GM21381 (cell line): ENCODE results near the gene IL4I1.

Source experiments
- ATAC-seq: cut with Tn5 transposase; IDR thresholded peaks from one replicate; pipeline ENCODE4 v1.9.1; 2021; ENCODE audit warnings: mild to moderate bottlenecking, moderate library complexity; ENCODE audit not compliant: unreplicated experiment

IL4I1 gene

DNA sequence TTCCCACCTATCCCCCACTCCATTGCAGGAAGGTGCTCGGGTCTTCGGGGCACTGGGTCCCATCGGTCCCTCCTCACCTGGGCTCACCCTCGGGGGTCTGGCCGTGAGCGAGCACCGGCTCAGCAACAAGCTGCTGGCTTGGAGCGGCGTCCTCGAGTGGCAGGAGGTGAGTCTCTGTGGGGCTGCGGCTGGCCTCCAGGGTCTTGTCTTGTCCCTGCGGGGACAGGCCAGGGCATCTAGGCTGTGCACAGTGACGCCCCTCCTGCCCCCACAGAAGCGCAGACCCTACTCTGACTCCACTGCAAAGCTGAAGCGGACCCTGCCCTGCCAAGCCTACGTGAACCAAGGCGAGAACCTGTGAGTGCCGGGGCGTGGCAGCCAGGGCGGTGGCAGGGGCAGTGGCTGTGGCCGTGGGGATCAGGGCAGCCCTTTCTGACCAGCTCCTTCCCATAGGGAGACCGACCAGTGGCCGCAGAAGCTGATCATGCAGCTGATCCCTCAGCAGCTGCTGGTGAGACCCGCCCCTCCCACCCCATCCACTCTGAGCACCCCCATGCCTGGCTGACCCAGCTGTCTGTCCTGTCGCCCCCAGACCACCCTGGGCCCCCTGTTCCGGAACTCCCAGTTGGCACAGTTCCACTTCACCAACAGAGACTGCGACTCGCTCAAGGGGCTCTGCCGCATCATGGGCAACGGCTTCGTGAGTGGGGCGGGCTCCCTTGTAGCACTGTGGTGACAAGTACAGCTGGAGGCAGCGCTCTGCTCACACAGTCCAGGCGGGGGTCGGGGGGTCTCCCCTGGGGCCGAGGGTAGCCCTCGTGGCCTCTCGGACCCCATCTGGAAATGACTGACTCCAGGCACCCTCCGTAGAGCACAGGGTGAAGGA, 42.1 kb downstream of the IL4I1 start:
- ATAC-seq: no peak

DNA sequence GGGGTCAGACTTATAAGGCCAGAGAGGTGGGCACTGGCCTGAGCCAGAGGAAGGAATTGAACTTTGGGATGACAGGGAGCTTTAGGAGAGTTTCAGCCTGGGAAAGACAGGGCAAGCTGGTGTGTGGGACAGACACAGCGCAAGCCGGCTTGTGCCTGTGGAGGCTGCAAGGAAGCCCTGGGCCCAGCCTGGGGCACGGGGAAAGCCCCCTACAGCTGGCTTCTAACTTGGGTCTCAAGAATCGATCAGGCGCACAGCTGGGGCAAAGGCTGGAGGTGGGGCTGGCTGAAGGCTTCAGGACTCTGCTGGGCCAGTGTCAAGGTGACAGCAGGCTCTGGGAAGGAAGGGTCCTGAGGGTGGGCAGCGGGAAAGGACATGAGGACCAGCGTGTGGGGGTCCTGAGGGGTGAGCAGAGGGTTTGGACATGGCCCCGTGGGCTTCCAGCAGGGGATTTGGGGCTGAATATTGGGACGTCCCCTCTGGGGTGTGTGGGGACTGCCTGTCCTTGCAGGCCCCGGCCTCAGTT, 42.8 kb downstream of the IL4I1 start:
- ATAC-seq: no peak

DNA sequence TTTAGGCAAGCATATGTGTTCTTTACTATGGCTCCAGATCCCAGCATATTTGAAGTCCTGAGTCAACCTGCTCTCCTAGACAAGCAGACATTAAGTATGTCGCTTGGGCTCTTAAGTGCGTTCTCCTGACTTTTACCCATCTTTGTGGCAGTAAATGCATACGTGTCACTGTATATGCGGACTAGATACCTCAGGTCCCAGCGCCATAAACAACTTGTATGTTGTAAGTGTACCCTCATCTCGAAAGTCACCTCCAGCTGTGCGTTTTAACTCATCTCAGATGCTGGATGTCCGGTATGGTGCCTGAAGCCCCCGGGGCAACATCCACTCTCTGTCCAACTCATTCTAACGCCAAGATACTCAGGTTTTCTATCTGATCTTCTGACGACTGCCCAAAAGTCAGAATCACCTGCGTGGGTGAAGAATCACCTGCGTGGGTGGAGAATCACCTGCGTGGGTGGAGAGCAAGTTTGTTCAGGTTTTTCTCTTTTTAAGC, 44.0 kb downstream of the IL4I1 start:
- ATAC-seq: no peak

DNA sequence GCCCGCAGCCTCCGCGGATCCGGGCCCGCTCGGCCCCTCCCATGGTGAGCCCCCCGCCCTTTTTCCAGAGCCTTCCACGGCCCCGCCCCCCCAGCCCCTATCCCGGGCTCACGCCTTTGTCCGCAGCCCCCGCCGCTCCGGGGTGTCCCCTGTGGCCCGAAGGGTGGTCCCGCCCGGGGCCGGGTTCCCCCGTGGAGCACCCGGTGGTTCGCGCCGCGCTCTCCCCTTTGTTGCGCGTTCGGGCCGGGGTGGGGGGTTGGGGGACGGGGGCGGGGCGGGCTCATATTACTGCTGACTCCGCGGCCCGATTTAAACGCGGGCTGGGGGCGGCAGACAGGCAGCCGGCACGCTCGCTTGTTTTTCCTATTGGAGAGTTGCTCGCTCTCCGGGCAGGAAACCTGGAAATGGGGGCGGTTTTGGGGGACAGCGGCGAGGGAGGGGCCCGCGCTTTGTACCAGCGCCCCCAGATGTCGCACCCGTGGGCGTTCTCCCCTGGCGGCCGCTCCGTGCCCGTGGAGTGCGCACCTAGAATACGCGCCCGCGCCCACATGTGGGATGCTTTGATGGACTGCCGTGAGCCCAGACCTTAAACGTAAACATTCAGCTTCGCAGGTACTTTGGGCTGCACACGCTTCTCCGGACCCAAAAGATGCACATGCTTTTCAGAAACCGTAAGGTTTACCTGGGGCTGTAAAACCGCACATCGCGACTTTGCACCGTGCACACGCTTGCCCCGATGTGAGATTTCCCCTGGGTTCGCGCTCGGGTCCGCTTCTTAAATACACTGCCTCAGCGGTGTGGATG, 45.0 kb downstream of the IL4I1 start:
- no peak for ATAC-seq

DNA sequence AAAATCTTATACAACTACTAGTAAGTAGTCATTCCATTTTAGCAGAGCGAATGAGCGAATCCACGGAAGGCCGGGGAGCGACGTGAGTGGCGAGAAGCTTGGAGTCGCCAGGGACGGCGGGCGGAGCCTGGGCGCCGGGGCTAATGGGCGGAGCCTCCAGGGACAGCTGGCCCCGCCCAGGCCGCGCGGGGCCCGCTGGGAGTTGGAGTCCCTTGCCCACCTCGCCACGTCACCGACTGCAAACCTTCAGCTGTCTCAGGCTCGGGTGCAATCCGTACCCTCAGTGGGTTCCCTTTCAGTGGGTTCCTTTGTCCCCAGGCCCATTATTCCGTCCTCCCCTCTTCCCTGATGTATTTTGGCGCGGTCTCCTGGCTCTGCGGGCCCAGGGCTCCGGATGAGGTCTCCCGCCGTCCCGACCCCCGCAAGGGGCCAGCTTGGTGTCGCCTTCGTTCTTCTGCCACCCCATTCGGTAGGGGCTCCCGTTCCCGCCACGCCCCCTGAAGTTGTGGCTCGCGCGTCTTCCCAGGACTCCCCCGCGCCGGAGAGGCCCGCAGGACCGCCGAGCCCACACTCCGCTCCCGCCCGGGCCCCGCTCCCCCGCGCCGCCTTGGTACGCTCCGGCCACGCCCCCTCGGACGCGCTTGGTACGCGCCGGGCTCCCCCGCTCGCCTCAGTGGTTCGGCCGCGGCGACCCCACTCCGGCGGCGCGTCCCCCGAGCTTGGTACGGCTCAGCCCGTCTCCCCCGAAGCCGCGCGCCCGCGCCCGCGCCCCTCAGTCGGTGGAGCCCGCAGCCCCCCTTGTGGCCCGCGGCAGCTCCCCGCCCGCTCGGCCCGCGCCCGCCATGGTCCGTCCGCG, 46.0 kb downstream of the IL4I1 start, which contains the start of gene PTOV1:
TSS of gene PTOV1 (plus strand) at position 673 of the 856 bp plus-strand sequence.
- ATAC-seq: peak; percentile 71

DNA sequence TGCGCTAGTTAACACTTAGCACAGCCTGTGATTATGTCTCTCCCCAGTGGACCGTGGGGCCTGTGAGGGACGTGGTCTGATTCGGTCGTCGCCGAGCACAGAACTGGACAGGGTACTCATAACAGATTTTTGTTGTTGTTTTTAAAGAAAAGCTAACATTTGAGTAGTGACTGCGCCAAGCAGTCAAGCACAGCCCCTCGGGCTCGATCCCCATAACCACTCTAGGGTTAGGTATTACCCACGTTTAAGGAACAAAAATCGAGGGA, 46.5 kb downstream of the IL4I1 start:
- ATAC-seq: no peak

DNA sequence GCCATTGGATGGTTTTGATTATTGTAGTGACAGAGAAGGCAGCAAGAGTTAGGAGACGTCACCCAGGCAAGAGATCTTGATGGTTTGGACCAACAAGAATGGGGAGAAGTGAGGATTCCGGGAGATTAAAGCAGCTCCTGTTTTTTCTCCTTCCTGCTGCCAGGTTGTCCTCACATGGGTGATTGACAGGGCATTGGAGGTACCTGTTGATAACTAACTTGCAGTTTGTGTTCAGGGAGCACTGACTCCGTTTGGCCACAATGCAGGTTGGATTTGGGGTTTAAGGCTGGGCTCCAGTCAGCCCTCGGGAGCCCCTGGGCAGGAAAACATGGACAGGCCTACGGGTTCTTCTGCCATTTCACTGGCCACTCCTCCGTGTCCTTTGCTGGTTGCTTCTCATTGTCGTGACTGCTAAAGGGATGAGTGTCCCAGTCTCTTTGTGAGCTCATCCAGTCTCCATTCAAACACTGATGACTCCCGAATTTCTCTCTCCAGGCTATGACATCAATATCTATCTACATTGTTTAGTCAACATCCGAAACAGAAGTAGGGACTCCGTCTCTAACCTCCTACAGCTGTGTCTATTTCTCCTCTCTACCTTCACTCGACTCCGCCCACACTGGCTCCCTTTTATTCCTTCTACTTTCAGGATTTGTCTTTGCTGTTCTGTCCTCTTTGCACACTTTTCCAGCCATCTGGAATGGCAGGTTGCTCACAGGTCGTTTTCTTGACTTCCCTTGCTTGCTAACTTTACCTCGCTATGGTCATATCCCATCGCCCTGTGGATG, 47.1 kb downstream of the IL4I1 start:
- ATAC-seq: no peak

DNA sequence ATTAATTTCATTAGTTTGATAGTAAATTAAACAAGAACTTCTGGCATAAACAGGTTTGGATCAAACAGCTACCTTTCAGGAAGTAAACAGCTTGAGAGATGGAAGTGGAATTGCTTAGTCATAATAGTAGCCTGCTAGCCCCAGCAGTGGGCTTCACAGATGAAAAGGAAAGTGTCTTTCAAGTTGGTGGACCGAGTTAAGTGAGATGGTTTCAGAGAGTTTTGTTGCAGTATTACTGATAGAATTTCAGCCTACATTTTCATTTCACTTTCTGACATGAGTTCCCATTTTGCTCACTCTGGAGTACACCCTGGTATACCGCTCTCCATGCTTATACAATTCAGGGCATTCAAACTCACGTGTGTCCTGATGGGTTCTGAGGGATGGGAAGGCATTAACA, 47.7 kb downstream of the IL4I1 start:
- no peak for ATAC-seq

DNA sequence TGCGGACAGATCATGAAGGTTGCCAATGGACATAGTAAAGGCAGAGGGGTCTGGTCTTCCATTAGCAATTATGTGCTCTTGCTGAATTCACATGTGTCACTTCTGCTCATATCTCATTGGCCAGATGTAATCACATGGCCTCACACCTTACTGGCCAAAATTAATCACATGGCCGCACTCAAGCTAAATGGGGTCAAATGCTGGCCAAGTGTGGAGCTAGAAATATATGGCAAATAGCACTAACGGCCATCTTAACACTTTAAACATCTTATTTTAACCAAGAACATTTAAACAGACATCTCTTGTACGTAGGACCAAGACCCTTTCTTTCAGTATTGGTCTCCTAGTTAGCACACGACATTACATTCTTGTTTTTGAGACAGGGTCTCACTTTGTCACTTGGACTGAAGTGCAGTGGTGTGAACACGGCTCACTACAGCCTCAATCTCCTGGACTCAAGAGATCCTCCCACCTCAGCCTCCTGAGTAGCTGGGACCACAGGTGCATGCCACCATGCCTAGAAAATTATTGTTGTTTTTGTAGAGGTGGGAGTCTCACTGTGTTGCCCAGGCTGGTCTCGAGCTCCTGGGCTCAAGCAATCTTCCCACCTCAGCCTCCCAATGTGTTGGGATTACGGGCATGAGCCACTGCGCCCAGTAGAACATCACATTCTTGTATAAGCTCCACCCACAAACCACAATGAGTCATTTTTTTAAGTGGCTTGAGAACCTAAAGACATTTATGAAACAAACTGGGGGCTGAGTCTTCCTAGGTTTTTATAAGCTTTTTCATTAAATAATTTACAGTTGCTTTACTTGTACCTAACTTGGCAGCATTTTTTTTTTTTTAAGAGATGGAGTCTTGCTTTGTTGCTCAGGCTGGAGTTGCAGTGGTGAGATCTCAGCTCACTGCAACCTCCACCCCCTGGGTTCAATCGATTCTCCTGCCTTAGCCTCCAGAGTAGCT, 48.7 kb downstream of the IL4I1 start:
- ATAC-seq: no peak

DNA sequence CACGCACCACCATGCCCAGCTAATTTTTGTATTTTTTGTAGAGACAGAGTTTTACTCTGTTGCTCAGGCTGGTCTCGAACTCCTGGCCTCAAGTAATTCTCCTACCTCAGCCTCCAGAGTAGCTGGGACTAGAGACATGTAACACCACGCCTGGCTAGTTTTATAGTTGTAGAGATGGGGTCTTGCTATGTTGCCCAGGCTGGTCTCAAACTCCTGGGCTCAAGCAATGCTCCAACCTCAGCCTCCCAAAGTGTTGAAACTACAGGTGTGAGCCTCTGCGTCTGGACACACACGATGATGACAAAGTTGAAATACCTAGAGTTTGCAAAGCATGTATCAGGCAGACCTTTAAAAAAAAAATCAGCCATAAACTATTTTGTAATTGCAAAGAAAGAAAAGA, 50.3 kb downstream of the IL4I1 start:
- ATAC-seq: no peak

DNA sequence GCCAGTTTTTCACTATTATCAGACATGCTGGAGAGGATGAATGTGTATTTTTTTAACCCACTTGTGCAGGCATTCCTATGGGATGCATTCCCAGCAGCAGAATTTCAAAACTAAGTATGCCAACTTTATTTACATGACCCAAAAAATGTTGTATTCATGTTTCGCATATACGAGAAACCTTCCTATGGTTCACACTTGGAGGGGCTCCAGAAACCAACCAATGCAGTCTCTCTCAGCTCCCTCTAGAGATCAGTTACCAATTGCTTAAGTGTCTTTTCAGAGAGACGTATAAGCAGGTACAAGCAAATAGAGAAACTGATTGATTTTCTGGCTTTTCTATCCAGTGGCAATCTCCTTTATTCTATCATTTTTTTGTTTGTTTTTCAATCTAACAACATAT, 51.3 kb downstream of the IL4I1 start:
- ATAC-seq: no peak

DNA sequence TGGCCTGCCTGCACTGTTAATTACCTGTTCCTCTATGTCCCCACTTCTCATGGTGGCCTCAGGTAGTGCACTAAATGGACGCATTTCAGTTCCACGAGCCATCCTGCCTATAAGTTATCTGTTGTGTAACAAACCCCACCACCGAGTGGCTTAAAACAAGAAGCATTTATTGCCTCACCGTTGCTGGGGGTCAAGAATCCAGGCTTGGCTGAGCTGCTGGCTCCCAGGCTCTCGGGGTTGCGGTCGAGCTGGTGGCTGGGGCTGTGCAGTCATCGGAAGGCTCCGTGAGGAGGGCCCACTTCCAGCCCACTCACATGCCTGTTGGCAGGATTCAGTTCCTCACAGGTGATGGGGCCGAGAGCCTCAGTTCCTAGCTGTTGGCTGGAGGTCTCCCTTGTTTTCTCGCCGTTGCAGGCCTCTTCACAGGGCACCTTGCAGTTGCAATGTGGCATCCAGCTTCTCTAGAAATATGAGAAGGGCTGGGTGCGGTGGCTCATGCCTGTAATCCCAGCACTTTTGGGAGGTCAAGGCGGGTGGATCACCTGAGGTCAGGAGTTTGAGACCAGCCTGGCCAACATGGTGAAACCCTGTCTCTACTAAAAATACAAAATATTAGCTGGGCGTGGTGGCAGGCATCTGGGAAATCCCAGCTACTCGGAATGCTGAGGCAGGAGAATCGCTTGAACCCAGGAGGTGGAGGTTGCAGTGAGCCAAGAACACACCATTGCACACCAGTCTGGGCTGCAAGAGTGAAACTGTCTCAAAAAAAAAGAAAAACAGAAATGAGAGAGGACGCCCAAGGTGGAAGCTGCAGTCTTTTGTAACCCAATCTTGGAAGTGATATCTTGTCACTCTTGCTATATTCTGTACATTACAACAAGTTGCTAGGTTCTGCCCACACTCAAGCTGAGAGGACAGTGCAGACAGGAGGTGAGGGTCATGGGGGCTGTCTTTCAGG, 52.3 kb downstream of the IL4I1 start:
- no peak for ATAC-seq

DNA sequence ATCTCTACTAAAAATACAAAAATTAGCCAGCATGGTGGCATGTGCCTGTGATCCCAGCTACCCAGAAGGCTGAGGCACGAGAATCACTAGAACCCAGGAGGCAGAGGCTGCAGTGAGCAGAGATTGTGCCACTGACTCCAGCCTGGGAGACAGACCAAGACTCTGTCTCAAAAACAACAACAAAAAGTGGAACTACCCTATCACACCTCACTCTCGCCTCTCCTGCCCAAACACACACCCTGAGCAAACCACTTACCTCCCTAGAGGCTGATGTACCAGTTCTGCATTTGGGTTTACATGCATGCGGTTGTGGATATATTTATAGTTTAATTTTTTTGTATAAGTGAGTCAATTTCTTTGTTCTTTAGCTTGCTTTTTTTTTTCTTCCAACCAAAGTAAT, 53.4 kb downstream of the IL4I1 start:
- no peak for ATAC-seq

DNA sequence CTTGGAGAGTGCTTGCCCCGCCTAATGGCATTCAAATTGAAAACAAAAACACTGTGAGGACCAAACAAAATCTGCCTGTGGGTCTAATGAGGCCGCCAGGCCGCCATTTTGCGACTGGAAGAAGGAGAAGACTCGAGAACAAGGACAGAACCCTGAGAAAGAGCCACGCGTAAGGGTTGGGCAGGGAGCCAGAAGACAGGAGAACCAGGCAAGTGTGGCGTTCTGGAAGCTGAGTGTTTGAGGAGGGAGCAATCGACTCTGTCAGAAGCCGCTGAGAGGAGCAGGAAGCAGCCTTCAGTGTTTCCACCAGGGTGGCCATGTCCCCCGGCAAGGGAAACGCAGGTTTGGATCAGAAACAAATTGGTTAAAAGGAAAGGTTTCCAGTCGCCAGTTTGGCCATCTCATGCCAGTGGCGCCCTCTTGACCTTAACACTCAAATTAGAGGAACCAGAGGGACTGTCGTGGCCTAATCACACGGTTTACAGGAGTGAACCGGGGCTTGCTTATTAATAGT, 55.9 kb downstream of the IL4I1 start:
- no peak for ATAC-seq

DNA sequence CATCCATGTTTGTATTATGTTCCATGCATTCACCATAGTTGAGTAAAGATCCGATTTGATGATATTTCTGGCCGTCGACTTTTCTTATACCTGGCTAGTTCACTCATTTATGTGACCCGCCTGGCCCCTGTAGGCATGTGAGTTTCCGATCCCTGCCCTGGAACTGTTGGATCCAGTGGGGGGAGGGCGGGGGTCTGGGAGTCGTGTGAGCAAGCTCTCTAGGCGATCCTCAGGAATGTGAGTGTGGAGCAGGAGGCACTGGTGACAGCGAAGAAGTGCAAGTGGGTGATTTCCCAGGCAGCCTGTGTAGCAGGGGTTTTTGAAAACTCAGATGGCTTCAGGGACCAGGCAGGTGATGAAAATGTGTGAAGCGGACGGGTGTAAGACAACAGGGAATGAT, 56.4 kb downstream of the IL4I1 start:
- ATAC-seq: no peak

DNA sequence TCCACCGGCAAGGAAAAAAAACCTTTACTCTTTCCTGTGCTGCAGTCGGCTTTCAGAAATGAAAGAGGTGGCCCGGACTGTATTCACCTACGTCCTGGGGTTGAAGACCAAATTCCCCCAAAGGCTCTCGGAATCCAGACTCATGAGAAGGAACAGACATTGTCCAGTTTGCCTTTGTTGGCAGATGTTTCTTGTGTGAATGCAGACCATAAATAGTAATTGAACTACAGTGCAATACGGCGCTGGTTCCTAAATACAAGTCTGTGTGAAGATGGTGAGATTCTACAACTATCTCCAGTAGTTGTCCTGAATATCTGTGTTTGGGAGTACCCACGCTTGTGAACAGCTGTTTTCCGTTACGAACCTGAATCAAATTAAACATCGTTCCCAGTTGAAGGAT, 57.0 kb downstream of the IL4I1 start:
- ATAC-seq: no peak
